Spinal cord (tissue), 10 donors: ENCODE measurements around the gene ATG3. TPM values are rescaled to one million over a fixed set of nuclear protein-coding genes. Genes with fewer than 3 reads are reported as not detected.
"Not testable (repeated sequence)": the region's sequence is repeated elsewhere in the genome, so short reads cannot be mapped to it uniquely, and the experiment has no call there.

Source experiments
- DNase-seq, 6 donors: peaks; one replicate each; pipeline versions ENCODE4 v3.0.0 to v3.0.0-alpha.2; 2013 to 2015; ENCODE audit warnings: low spot score in 6 of 6, low read depth in 4 of 6
- H3K27ac ChIP-seq: one replicate; pipeline ENCODE4 v1.5.1; 2013; ENCODE audit warnings: low read depth, low read length, control low read depth
- H3K27me3 ChIP-seq: one replicate; pipeline ENCODE4 v1.6.1; 2013; ENCODE audit warnings: low read length; ENCODE audit not compliant: control insufficient read depth, insufficient read depth
- H3K36me3 ChIP-seq: one replicate; pipeline ENCODE4 v1.6.1; 2013; ENCODE audit warnings: low read length; ENCODE audit not compliant: control insufficient read depth, insufficient read depth
- H3K4me1 ChIP-seq: one replicate; pipeline ENCODE4 v1.6.1; 2013; ENCODE audit warnings: low read length; ENCODE audit not compliant: control insufficient read depth, insufficient read depth
- H3K4me3 ChIP-seq: one replicate; pipeline ENCODE4 v1.5.1; 2013; ENCODE audit warnings: low read depth, low read length, control low read depth
- H3K9me3 ChIP-seq: one replicate; pipeline ENCODE4 v1.6.1; 2013; ENCODE audit warnings: low read length; ENCODE audit not compliant: control insufficient read depth, insufficient read depth
- whole genome bisulfite sequencing: methylation state at CpG from one replicate; pipeline ENCODE4 v1.1.5; 2013; ENCODE audit warnings: missing lambda C conversion rate; ENCODE audit not compliant: insufficient coverage; 5-methylcytosine and 5-hydroxymethylcytosine counted together
- polyA plus RNA-seq, 2 donors: library from polyadenylated mRNA; unstranded; fragments of 120-200 nt; gene quantifications; one replicate each; pipeline ENCODE4 v1.2.1, GENCODE V29; 2013; ENCODE audit not compliant: insufficient read length in 2 of 2
- total RNA-seq, 2 donors: library from RNA; depleted of rRNA in 1 of 2; stranded (reverse); fragments of 120-200 nt in 1 of 2; fragments of >200 nt in 1 of 2; gene quantifications; one replicate each; pipeline versions ENCODE4 v1.2.3 to v1.2.4, GENCODE V29; 2013 to 2014
- donor health status: healthy.

Gene ATG3
- total and polyA plus RNA-seq, 4 donors, result 43.0 to 62.6 (median 49.7) TPM

- peaks cover 11% of the 10 kb centered on the region for H3K36me3 ChIP-seq
- WGBS, result 100% methylated on average over 1 of the region's 2 CpGs
- no peaks in the 10 kb centered on the region for H3K27me3 ChIP-seq
- no peak overlapping the region for H3K4me3 ChIP-seq
- no peak overlapping the region for H3K27ac ChIP-seq
- H3K4me1 ChIP-seq, result peaks cover 2% of the 10 kb centered on the region
- peak in 1 of 6 donors; percentile 6 for DNase-seq
- no peaks in the 10 kb centered on the region for H3K9me3 ChIP-seq
Observed at GRCh38 chr3:112568642-112569041, 6.9 kb upstream of the ATG3 start.

DNA sequence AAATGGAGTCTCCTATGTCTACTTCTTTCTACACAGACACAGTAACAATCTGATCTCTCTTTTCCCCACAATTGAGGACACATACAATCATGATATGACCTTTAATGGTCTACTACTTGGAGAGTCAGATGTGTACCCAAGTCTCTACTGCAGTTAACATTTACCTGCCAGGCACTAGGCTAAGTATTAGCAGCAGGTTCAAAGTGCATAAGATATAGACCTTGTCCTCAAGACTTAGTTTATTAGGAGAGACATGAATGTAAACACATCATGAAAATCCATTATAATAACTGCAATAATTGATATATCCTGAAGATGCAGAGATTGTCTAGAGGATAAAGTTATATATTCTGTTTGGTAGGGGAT is 3.2 kb upstream of the ATG3 start:
- H3K36me3 ChIP-seq, result peaks cover 8% of the 10 kb centered on the region
- H3K27ac ChIP-seq, result no peak overlapping the region
- no peak for DNase-seq
- H3K4me1 ChIP-seq, result peaks cover 7% of the 10 kb centered on the region
- no peaks in the 10 kb centered on the region for H3K27me3 ChIP-seq
- no peaks in the 10 kb centered on the region for H3K9me3 ChIP-seq
- no peak overlapping the region for H3K4me3 ChIP-seq

GRCh38 chr3:112564247-112564939 is 2.6 kb upstream of the ATG3 start:
- H3K9me3 ChIP-seq, H3K36me3 ChIP-seq, H3K4me3 ChIP-seq, H3K27ac ChIP-seq, H3K27me3 ChIP-seq, DNase-seq, H3K4me1 ChIP-seq: not testable (repeated sequence)
- no CpG with 5 or more reads among the region's 15 CpGs for WGBS

DNA sequence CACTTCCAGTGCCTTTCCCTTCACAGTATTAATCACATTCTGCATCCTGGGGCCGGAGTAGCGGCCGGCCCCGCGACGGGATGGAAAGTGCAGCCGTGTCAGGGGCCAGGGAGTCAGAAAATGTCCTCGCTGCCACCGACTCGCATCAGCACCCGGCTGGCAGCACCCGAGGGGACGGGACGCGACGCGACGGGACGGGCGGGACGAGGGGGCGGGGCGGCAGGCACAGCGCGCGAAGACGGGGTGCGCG is 353 bp downstream of the ATG3 start:
- WGBS, result 0% methylated on average over 29 of the region's 29 CpGs
- H3K9me3 ChIP-seq, result no peaks in the 10 kb centered on the region
- H3K27me3 ChIP-seq, result no peaks in the 10 kb centered on the region
- H3K4me3 ChIP-seq, result peak overlapping the region; percentile 100
- H3K4me1 ChIP-seq, result peaks cover 7% of the 10 kb centered on the region
- H3K27ac ChIP-seq, result peak overlapping the region; percentile 100
- DNase-seq, result peak in 1 of 6 donors; percentile 33
- H3K36me3 ChIP-seq, result peaks cover 5% of the 10 kb centered on the region

DNA sequence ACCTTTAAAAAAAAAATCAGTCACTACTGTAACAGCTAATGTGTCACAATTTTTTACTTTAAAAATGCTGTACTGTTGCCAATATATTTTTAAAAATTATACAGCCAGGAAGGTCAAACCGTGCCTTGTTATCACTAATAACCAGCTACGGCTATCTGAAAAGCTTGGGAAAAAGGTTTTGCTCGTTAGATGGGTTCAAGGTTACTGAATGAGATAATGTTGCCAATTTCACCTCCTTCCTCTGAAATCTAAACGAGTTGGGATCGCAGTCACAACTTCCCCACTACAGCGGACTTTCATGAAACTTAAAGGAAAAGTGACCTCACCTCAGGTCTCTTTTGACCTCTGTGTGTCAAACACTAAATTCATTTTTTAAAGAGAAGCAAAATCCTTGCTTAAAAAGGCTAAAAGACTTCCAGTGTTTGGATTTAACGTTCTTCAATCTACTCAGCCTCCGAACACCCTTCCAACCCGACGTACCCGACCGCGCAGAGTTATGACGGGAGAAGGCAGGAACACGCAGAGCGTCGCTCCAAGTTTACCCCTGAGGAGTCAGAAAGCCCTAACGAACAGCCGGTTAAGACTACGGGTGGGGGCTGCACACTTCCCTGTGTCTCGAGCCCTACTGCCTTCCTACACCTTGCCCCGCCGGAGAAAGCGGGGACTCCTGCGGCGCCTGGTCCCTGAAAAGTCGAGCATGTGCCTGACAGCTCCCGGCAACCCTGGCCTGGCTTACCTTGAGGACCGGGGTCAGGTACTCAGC is 860 bp downstream of the ATG3 start:
- Histone ChIP-seq H3K4me3 (peak overlapping the region; percentile 100), H3K36me3 (peaks cover 5% of the 10 kb centered on the region), H3K9me3 (no peaks in the 10 kb centered on the region), H3K4me1 (peaks cover 7% of the 10 kb centered on the region), H3K27ac (peak overlapping the region; percentile 100), H3K27me3 (no peaks in the 10 kb centered on the region)
- peak; percentile 33 to 89 (median 43) for DNase-seq
- WGBS, result 0% methylated on average over 24 of the region's 29 CpGs

GRCh38 chr3:112560307-112560706 is 1.5 kb downstream of the ATG3 start:
- Histone ChIP-seq H3K36me3 (peaks cover 5% of the 10 kb centered on the region), H3K27me3 (no peaks in the 10 kb centered on the region), H3K9me3 (no peaks in the 10 kb centered on the region), H3K4me3 (peak overlapping the region; percentile 100), H3K4me1 (peaks cover 7% of the 10 kb centered on the region), H3K27ac (peak overlapping the region; percentile 100)
- no peak for DNase-seq
- whole genome bisulfite sequencing, result 40% methylated on average over 1 of the region's 2 CpGs

DNA sequence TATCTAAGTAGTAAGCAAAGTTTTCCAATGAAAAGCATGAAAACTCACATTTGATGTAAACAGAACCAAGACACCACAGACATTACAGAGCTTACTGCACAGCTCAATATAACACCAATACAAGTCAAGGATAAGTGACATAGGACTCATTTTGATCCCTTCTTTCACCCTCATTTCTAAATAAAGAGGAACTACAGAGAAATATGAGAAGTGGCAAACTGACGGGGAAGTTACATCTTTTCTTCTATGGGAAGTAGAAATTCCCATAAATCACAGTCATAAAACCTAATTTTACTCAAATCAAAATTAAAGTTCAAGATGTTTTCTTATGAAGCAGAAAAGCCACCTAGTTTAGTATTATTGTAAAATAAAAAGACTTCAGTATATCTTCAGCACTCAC is 3.8 kb downstream of the ATG3 start:
- Histone ChIP-seq H3K36me3 (peaks cover 5% of the 10 kb centered on the region), H3K4me1 (peaks cover 4% of the 10 kb centered on the region), H3K9me3 (no peaks in the 10 kb centered on the region), H3K27me3 (no peaks in the 10 kb centered on the region), H3K4me3 (no peak overlapping the region), H3K27ac (no peak overlapping the region)
- no peak for DNase-seq
- no CpG with 5 or more reads among the region's 1 CpG for WGBS

DNA sequence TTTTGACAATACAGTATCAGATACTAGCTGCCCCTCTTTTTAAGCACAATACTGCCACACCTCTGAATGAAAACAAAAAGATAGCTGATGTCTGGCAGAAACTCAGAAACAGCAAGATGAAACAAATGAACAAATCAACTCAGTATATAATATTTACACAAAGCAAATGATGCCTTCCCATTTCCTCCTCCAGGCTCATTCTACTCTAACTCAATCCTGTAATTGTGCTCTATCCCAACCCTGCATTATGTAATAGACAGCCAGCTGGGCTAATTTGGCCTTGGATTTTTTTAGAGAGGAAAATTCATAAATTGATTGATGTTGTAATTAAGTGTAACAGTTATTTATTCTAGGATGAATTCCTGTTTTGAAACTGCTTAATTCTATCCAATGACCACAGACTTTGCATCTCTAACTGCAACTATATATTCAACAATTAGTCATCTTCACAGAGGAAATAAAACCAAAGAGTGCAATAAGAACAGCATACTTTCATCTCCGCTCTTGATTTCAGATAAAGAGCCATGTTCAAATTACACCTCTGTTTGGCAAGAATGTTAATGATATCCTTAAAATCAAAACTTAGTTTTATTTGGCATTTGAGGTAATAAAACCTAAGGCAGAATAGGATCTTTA is 6.1 kb downstream of the ATG3 start:
- peaks cover 5% of the 10 kb centered on the region for H3K36me3 ChIP-seq
- no peak overlapping the region for H3K27ac ChIP-seq
- no peaks in the 10 kb centered on the region for H3K4me1 ChIP-seq
- no peaks in the 10 kb centered on the region for H3K9me3 ChIP-seq
- DNase-seq, result no peak
- no peak overlapping the region for H3K4me3 ChIP-seq
- H3K27me3 ChIP-seq, result no peaks in the 10 kb centered on the region
- WGBS, result no CpG with 5 or more reads among the region's 1 CpG

- no peaks in the 10 kb centered on the region for H3K27me3 ChIP-seq
- no CpG with 5 or more reads among the region's 1 CpG for WGBS
Observed at GRCh38 chr3:112550859-112551258, 10.9 kb downstream of the ATG3 start.

More at GRCh38 chr3:112550859-112551258, 10.9 kb downstream of the ATG3 start:
- Histone ChIP-seq H3K36me3 (peaks cover 7% of the 10 kb centered on the region), H3K9me3 (no peaks in the 10 kb centered on the region), H3K4me3 (no peak overlapping the region), H3K27ac (no peak overlapping the region), H3K4me1 (no peaks in the 10 kb centered on the region)
- no peak for DNase-seq
